Measurements from ENCODE around the gene BEND6. TPM values are rescaled to one million over a fixed set of nuclear protein-coding genes. Genes with fewer than 3 reads are reported as not detected.

Gene BEND6
- total RNA-seq, 1 experiment from 2014 or later: 1.4 TPM

DNA sequence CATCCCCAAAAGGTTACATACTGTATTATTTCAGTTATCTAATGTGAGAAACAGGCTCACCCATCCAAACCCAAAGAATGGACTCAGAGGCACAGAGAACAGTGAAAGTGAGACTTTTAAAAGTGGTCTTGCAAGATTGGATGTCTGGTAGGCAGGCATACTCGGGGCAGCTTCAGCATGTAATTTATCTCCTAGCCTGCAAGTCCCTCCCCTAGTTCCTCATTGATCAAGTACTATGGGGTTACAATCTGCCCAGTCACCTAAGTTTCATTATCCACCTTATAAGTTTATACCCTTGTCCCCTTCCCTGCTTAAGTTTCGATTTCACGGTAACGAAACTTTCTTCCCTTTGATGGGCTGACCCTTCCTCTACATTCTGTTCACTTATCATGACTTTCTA is 114.3 kb downstream of the BEND6 start:
- Histone ChIP-seq H4K20me1 (ENCODE audit: control insufficient read depth, insufficient read depth, insufficient read length) (no peaks in the 10 kb centered on the region), H3K79me1 (ENCODE audit: insufficient read depth, low read depth, low read length, poor library complexity, severe bottlenecking) (no peaks in the 10 kb centered on the region), H3K27me3 (ENCODE audit: insufficient read depth, low read length) (no peaks in the 10 kb centered on the region), H4K8ac (replicated peaks; ENCODE audit: insufficient read length, low read depth, low read length) (no peak overlapping the region), H2BK20ac (ENCODE audit: low read depth, low read length, poor library complexity, severe bottlenecking) (no peak overlapping the region), H3K79me2 (ENCODE audit: insufficient read depth, low read length) (no peaks in the 10 kb centered on the region), H3K27ac (ENCODE audit: insufficient read length, low read depth, low read length) (no peak overlapping the region), H2AFZ (ENCODE audit: low read length) (no peak overlapping the region), H2BK15ac (ENCODE audit: low read depth, low read length) (no peak overlapping the region), H4K91ac (ENCODE audit: insufficient read length, low read depth, low read length) (no peak overlapping the region), H3K4me1 (ENCODE audit: insufficient read depth, low read length) (peaks cover 9% of the 10 kb centered on the region; the same call in 1 of the 2 replicates), H3K9me3 (ENCODE audit: control insufficient read depth, low read depth, low read length) (no peaks in the 10 kb centered on the region), H3K14ac (ENCODE audit: insufficient read depth, low read length) (no peak overlapping the region), H3K23ac (ENCODE audit: insufficient read length, low read depth, low read length) (no peak overlapping the region), H3K4ac (ENCODE audit: low read depth, low read length) (no peak overlapping the region), H3K56ac (ENCODE audit: insufficient read length, low read depth, low read length) (no peak overlapping the region), H4K5ac (ENCODE audit: insufficient read length, low read depth, low read length) (no peak overlapping the region), H3K4me2 (ENCODE audit: insufficient read depth, insufficient read length, low read length) (no peak overlapping the region), H3K18ac (ENCODE audit: insufficient read length, low read depth, low read length) (no peak overlapping the region), H2AK5ac (ENCODE audit: insufficient read length, low read length) (no peak overlapping the region), H2BK12ac (ENCODE audit: insufficient read length, low read depth, low read length) (no peak overlapping the region), H3K23me2 (ENCODE audit: insufficient read length, low read depth, low read length, poor library complexity, severe bottlenecking) (no peaks in the 10 kb centered on the region), H2BK120ac (ENCODE audit: low read depth, low read length, poor library complexity, severe bottlenecking) (no peak overlapping the region), H3K9ac (ENCODE audit: extremely low read depth, insufficient read length, low read length) (no peak overlapping the region), H2BK5ac (ENCODE audit: insufficient read length, low read length) (no peak overlapping the region), H3T11ph (ENCODE audit: low read length) (no peak overlapping the region)
- Mint-ChIP-seq H3K4me1 (peaks cover 28 to 36% of the 10 kb centered on the region in 2 experiments), H3K4me3 (no peak overlapping the region), H3K27ac (no peak overlapping the region; a peak in 1 of 7 replicates), H3K9me3 (0 out of 5 replicates have a peak, but pooled peaks cover 0 to 3% of the 10 kb centered on the region in 2 experiments), H3K36me3 (ENCODE audit: insufficient read depth in 1 of 3, low read depth in 3 of 3) (peaks cover 9 to 16% (median 12%) of the 10 kb centered on the region in 3 experiments; a peak in 6 of 7 replicates), H3K27me3 (ENCODE audit: low read depth) (peaks cover 2% of the 10 kb centered on the region; the same call in 1 of the 2 replicates)
- DNase-seq: no peak
- TF ChIP-seq, protein P1, sequence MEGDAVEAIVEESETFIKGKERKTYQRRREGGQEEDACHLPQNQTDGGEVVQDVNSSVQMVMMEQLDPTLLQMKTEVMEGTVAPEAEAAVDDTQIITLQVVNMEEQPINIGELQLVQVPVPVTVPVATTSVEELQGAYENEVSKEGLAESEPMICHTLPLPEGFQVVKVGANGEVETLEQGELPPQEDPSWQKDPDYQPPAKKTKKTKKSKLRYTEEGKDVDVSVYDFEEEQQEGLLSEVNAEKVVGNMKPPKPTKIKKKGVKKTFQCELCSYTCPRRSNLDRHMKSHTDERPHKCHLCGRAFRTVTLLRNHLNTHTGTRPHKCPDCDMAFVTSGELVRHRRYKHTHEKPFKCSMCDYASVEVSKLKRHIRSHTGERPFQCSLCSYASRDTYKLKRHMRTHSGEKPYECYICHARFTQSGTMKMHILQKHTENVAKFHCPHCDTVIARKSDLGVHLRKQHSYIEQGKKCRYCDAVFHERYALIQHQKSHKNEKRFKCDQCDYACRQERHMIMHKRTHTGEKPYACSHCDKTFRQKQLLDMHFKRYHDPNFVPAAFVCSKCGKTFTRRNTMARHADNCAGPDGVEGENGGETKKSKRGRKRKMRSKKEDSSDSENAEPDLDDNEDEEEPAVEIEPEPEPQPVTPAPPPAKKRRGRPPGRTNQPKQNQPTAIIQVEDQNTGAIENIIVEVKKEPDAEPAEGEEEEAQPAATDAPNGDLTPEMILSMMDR (conservative IDR thresholded peaks at IDR 0.05): no peak
- no CpG with 5 or more reads among the region's 4 CpGs for WGBS (ENCODE audit: extremely low coverage, insufficient read length, low lambda C conversion rate)
